ENCODE measurements around the gene LYPD4.

The LYPD4 gene

DNA sequence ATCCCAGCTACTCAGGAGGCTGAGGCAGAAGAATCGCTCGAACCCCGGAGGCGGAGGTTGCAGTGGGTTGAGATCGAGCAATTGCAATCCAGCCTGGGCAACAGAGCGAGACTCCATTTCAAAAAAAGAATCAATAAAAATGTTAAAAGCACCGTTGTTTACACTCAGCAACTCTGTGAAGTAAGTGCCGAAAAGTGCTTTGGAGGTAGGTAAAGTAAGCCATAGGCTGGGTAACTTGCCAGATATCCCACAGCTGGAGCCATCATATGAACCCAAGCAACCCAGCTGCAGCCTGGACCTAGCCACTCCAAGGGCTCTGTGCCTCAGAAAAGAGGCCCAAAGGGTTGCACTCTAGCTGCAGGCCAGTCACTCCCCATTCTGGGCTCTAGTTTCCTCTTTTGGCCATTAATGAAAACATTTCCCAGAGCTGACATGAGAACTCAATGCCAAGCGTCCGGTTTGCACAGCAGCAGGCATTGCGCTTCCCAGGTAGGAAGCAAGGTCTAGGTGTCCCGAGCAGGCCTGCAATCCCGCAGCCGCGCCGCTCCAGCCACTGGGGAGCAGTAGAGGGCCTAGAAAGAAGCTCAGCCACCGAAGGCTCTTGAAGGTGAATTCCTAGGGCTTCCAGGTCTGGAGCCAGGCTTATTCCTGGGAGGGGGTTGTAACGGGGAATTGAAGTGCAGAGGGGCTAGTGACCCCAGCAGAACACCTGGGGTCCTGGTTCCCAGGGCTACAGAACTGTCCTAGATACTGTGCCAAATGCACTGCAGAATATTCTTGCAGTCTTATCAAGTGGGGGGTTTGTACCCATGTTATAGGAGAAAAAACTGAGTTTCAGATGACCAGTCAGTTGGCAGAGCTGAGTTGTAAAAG, 28.5 kb upstream of the LYPD4 start:
- DNase-seq: peak; percentile 38

GRCh38 chr19:41872384-41872774, 27.9 kb upstream of the LYPD4 start:
- DNase-seq: no peak

DNA sequence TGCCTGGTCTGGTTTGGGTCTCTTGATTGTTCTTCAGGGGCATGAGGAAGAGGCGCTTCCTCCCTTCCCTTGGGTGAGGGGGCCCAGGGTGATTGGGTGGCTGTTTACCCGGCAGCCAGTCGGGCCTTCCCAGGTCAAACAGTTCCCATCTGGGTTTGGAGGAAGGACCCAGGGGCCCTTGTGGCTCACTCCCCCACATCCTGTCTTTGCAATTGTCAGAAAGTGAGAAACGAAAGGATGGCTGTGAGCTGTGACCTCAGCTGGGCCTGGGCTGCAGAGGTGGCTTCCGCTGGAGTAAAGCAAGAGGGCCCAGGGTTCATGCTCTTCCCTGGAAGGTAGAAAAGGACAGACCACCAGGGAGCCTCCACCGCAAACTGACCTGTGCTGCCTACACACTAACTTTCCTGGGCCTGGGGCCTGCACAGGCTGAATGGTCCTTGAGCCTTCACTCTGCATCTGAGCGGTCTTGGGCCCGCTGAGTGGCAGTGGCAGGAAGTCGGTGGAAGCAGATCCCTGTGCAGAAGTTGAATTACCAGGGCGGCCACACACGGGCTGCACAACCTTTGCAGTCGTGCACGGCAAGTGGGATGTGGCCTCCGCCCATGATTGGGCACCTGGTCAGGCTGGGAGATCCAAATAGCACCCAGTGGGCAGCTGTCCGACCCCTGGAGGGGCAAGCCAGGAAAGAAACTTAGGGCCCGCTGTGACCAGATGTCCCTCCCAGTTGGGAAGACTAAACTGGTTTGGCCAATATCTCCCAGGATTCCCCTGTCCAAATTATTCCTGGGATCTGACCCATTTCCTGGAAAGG, 27.3 kb upstream of the LYPD4 start:
- no peak for DNase-seq

GRCh38 chr19:41870401-41870873, 26.0 kb upstream of the LYPD4 start:
- DNase-seq: no peak

GRCh38 chr19:41869374-41869955, 25.0 kb upstream of the LYPD4 start:
- DNase-seq: no peak

GRCh38 chr19:41868989-41869300, 24.5 kb upstream of the LYPD4 start:
- DNase-seq: no peak

GRCh38 chr19:41868120-41868988, 23.9 kb upstream of the LYPD4 start:
- no peak for DNase-seq

DNA sequence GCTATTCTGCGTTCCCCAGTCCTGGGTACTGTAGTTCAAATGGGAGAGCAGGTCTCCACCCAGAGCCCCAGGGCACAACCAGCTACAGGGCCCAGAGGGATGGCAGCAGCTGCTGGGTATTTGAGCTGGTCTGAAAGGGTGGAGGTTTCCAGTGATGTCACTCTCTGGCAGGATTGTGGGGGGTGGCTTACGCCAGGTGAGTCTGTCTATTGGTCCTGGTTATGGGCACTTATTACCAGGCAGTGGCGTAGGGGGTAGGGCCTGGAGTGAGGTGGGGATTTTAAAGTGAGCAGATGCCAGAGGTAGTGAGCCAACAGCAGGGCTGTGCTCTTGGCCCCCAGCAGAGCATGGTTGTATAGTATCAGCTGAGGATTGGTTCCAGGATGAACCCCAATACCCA, 21.8 kb upstream of the LYPD4 start:
- no peak for DNase-seq

DNA sequence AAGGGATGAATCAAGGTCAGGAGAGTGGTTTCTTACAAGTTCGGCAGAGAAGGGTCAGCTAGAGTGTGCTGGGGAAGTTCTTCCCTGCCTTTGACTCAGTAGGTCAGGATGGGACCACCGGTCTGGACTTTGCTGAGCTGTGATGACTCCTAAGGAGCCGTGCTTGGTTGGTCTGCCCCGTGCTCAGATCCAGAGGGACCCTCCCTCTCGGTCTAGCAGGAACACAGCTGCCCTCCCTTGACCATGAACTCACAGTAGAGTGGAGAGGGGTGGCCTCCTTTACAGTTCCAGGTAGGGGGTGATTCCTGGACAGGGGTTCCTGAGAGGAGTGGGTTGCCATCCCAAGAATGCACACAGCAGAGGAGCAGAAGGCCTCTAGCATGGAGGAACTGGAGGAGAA, 19.9 kb upstream of the LYPD4 start:
- DNase-seq: no peak

DNA sequence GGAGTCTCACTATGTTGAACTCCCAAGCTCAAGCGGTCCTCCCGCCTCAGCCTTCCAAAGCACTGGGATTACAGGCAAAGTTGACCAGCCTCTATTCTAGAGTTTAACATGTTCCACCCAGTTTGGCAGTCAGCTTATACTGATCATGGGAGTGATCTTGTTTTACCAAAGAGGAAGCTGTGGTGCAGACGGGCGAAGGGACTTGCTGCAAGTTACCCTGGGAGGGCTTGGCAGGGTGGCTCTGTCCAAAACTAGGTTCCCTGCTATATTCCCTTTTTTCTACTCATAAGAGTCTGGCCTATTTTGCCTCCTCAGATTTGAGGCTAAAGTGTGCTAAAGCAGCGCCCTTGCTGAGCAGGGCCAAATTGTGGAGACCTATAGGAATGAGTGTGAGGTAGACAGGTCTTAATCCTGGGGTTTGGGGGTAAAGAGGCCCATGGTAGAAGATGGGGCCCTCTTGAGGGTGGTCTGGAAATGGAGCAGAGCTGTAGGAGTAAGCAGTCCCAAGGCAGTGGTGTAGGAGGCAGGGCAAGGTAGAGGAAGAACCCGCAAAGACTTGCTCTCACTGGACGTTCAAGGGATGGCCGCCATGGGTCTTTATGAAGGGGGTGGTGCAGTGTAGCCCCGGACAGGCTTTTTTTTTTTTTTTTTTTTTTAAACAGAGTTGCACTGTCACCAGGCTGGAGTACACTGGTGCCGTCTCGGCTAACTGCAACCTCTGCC, 18.9 kb upstream of the LYPD4 start:
- DNase-seq: no peak

DNA sequence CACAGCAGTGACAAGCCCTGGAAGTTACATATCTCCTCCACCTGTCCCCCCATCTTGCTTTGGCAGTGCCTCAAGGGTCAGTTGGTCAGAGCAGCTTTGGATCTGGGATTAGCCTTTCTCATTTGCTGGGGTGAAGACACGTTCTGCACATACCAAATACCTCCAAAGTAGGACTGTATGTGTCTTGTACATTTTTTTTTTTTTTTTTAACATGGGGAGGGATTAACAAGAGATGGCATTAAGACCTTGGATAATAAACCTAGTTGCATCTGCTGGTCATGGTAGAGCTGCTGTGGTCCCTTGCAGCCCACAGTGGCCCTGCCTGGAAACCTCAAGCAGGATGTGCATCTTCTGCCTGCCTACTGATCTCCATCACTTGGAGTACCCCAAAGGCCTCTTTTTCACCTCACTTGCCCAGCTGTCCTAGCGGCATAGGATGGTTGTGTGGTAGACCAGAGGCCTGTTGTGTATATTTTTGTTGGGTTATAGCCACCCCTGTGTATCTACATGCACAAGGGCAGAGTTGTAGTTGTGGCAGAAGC, 18.0 kb upstream of the LYPD4 start:
- DNase-seq: no peak

- DNase-seq: no peak
These were observed 17.4 kb upstream of the LYPD4 start for GRCh38 chr19:41861846-41862245.

DNA sequence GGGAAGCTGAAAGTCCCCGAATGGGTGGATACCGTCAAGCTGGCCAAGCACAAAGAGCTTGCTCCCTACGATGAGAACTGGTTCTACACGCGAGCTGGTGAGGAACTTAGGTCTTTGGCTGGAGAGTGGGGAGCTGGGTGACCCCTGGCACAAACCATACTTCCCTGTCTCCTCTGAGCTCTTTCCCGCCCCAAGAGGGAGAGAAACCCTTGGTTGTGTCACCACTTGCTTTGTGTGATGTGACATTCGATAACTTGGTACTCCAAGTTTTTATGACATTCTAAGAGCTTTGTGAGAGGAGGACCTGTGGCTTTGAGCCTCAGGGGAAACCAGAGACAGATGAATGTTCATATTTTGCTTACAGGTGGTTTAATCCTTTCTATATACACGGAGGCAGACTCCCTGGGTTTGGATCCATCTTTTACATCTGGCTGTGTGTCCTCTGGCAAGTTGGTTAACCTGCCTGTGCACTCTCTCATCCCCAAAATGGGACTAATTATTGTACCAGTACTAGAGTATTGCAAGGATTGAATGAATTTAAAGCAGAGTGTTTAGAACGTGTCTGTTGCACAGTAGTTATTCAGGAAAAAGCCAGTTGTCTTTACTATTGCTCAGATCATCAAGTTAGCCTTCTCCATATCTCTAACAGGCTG, 16.8 kb upstream of the LYPD4 start:
- DNase-seq: no peak

DNA sequence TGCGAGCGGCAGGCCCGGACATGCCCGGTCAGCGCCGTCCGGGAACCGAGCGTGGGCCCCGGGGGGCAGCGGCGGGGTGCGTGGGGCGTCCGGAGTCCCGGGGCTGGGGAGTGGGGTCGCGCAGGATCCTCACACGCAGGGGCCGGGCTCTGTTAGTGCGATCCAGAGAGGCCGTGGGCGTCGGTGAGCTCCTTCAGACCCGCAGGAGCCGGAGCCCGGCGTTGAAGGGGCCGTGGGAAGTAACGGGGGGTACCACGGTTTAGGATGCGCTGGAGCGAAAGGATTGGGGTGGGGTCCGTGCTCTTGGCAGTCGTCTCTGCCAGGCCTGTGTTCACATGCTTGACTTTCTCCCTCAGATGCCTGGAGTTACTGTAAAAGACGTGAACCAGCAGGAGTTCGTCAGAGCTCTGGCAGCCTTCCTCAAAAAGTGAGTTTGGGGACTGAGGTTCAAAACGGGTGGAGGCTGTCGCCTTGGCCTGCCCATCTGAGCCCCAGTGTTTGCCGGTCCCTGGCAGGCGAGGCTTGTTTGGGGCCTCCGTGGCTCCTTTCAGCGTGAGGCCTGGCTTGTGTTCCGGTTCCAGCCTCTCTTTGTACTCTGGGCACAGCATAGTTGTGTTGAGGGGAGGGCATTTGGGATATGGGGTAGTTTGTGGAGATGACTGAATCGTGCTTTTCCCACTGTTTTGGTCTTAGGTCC, 16.1 kb upstream of the LYPD4 start:
- DNase-seq: no peak

GRCh38 chr19:41859618-41860418, 15.3 kb upstream of the LYPD4 start, which contains the start of gene RPS19:
RPS19 (plus strand) TSS chr19:41860255; CDS start chr19:41860775, 520 bp downstream.
- DNase-seq: peak; percentile 90

- DNase-seq: no peak
These were observed 14.7 kb upstream of the LYPD4 start for GRCh38 chr19:41859213-41859617.

DNA sequence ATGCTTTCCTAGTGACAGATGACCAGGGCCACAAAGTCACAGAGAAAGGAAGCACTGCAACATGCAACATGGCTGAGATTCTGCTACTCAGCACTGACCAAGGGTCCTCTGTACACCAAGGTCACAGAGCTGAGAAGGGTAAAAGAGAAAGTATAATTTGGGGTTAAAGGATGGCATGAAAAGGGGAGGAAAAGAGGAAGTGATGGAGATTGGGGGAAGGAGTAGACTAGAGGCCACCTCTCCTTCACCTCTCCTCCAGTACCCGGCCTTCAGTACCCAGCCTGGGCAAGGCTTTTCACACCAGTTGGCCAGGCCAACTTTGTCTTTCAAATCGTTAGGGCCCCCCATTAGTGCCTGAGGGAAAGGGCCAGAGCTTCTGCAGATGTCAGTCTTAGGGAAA, 9.3 kb upstream of the LYPD4 start:
- no peak for DNase-seq

DNA sequence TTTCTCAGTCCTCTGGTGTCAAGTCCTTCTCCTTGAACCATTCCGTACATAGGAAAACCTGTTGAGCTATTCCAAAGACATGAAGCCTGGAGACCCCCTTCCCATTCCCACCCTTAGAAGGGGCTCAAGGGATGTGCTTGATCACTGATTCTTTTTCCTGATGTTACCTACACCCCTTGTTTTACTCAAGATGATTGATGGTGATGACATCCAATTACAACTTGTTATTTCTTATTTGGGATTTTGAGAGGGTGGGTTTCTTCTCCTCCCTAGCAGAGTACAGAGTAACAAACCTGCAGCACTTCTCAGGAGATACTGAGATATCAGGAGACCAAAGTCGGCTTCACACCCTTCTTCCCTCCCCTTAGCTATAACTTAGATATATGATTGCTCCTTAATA, 8.9 kb upstream of the LYPD4 start:
- no peak for DNase-seq

DNA sequence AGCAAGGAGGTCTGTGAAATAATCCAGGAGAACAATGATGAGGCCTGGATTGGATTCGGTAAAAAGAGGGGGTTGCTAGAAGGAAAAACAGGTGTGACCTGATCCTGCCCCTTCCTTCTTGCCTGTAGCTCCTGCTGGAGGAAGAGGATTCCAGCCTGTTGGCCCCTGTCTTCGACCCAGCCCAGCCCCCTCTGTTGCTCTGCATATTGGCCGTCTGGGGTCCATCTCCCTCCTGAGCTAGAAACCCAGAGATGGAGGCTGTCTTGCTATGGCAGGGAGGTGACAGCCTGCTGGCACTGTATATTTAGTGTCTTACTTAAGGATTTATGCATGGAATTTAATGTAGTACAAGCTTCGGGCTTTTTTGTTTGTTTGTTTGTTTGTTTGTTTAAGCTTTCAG, 7.0 kb upstream of the LYPD4 start:
- DNase-seq: no peak

DNA sequence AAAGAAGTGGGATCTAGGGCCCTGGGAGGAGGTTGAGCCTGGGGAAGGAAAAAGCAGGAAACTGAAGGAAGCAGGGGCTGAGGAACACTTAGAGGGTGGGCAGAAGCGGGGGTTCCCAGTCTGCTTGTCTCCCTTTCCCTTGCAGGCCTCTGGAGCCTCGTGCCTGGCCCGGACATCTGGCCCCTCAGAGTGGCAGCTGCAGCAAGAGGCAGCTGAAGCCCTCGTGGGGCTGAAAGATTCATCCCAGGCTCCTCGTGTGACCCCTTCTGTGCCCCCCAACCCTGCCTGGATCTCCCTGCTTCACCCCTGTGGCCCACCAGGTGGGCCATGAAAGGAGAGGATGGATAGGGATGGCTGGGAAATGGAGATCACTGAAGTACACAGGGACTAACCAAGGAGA, 5.9 kb upstream of the LYPD4 start:
- no peak for DNase-seq

Data from SHP77 treated with DMSO at 0.1 percent for 48 hours (cell line).